ENCODE results near the gene RNF20.

The RNF20 gene

GRCh38 chr9:101590901-101591300, 57.2 kb downstream of the RNF20 start:
- H3K4me1 ChIP-seq (ENCODE audit: control insufficient read depth, insufficient read depth, low read length), result no peaks in the 10 kb centered on the region
- H3K27me3 ChIP-seq (replicated peaks; ENCODE audit: control insufficient read depth, insufficient read depth, low read length), result peaks cover 10% of the 10 kb centered on the region
- H3K9ac ChIP-seq (ENCODE audit: low read length), result no peak overlapping the region
- H3K36me3 ChIP-seq (ENCODE audit: control insufficient read depth, insufficient read depth, low read length, severe bottlenecking), result no peaks in the 10 kb centered on the region
- H3K9me3 ChIP-seq (ENCODE audit: control insufficient read depth, low read length), result no peaks in the 10 kb centered on the region
- H3K4me3 ChIP-seq (ENCODE audit: low read length), result no peak overlapping the region
- DNase-seq (ENCODE audit: low read depth), result no peak

DNA sequence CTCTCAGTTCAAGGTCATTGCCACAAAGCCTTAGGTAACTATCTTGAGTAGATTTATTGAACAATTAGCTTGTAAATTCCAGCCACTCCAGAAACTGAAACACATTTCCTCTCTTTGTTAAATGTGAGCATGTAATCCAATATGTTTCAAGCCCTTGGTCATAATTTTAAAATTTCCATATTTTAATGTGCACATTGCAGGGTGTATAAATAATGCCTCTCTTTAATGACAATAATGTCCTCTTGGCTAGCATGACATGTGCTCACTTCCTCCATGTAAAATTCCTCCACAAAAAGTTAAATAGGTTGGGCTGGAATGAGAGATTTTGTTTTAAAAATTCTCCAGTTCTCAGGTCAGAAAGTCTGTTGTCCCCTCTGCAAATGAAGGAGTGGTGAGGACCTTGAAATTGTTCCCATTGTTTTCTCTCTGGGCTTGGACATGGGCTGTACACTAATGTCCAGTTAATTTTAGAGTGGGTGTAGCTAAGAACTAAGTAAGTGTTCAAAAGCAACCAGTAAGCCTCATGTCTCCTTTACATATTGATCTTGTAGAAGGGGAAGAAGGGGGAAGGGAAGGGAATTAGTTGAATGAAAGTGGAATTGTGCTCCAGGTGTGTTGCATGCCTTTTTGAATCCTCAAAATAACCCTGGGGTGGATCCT, 58.3 kb downstream of the RNF20 start:
- peaks cover 16% of the 10 kb centered on the region for H3K27me3 ChIP-seq (replicated peaks; ENCODE audit: control insufficient read depth, insufficient read depth, low read length)
- H3K4me1 ChIP-seq (ENCODE audit: control insufficient read depth, insufficient read depth, low read length), result no peaks in the 10 kb centered on the region
- no peaks in the 10 kb centered on the region for H3K9me3 ChIP-seq (ENCODE audit: control insufficient read depth, low read length)
- DNase-seq (ENCODE audit: low read depth), result no peak
- H3K4me3 ChIP-seq (ENCODE audit: low read length), result no peak overlapping the region
- H3K9ac ChIP-seq (ENCODE audit: low read length), result no peak overlapping the region
- no peaks in the 10 kb centered on the region for H3K36me3 ChIP-seq (ENCODE audit: control insufficient read depth, insufficient read depth, low read length, severe bottlenecking)

DNA sequence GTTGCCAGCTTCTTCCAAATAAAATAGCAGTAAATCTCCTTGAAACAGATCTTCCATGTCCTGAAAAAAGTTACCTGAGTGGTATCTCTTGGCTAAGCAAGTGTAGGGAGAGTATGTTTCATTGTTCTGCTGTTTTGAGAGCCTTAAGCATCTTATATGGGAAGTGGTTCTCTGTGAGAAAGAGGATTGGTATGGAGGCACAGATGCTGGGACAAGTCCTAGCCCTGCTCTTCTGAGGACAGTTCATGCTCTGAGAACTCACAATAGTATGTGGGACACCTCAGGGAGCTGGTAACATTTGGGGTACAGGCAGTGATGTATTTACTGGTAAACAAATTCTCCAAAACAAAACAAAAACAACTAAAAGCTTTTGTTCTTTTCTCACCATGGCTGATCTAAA, 59.1 kb downstream of the RNF20 start:
- no peak overlapping the region for H3K4me3 ChIP-seq (ENCODE audit: low read length)
- H3K36me3 ChIP-seq (ENCODE audit: control insufficient read depth, insufficient read depth, low read length, severe bottlenecking), result no peaks in the 10 kb centered on the region
- H3K9me3 ChIP-seq (ENCODE audit: control insufficient read depth, low read length), result no peaks in the 10 kb centered on the region
- no peak for DNase-seq (ENCODE audit: low read depth)
- H3K9ac ChIP-seq (ENCODE audit: low read length), result no peak overlapping the region
- H3K4me1 ChIP-seq (ENCODE audit: control insufficient read depth, insufficient read depth, low read length), result no peaks in the 10 kb centered on the region
- H3K27me3 ChIP-seq (replicated peaks; ENCODE audit: control insufficient read depth, insufficient read depth, low read length), result peaks cover 18% of the 10 kb centered on the region

DNA sequence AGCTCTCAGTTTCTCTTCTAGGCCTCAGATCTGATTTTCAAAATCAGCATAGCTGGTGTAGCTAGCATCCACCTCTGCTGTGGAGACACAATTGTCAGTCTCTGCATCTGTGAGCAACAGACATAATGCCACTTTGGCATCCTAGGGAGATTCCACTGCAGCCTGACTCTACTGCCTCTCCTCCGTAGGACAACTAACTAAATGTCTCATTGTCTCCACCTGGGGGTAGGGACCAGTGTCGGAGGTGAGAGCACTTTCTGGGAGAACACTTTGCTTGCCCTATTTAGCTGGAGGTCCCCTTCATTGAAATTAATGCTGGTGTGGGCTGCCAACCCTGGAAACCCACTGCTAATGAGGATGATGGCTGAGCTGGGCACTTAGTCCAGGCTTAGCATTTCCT, 59.7 kb downstream of the RNF20 start:
- Histone ChIP-seq H3K4me1 (ENCODE audit: control insufficient read depth, insufficient read depth, low read length) (no peaks in the 10 kb centered on the region), H3K4me3 (ENCODE audit: low read length) (no peak overlapping the region), H3K27me3 (replicated peaks; ENCODE audit: control insufficient read depth, insufficient read depth, low read length) (peaks cover 18% of the 10 kb centered on the region), H3K9ac (ENCODE audit: low read length) (no peak overlapping the region), H3K9me3 (ENCODE audit: control insufficient read depth, low read length) (no peaks in the 10 kb centered on the region), H3K36me3 (ENCODE audit: control insufficient read depth, insufficient read depth, low read length, severe bottlenecking) (no peaks in the 10 kb centered on the region)
- no peak for DNase-seq (ENCODE audit: low read depth)

- H3K4me1 ChIP-seq (ENCODE audit: control insufficient read depth, insufficient read depth, low read length), result no peaks in the 10 kb centered on the region
- DNase-seq (ENCODE audit: low read depth), result no peak
- peaks cover 31% of the 10 kb centered on the region for H3K27me3 ChIP-seq (replicated peaks; ENCODE audit: control insufficient read depth, insufficient read depth, low read length)
These were observed 61.1 kb downstream of the RNF20 start, which contains the start of gene PPP3R2 for GRCh38 chr9:101594796-101595195. Gene PPP3R2 (minus strand): TSS chr9:101594969. CDS start chr9:101594921, 48 bp downstream.

DNA sequence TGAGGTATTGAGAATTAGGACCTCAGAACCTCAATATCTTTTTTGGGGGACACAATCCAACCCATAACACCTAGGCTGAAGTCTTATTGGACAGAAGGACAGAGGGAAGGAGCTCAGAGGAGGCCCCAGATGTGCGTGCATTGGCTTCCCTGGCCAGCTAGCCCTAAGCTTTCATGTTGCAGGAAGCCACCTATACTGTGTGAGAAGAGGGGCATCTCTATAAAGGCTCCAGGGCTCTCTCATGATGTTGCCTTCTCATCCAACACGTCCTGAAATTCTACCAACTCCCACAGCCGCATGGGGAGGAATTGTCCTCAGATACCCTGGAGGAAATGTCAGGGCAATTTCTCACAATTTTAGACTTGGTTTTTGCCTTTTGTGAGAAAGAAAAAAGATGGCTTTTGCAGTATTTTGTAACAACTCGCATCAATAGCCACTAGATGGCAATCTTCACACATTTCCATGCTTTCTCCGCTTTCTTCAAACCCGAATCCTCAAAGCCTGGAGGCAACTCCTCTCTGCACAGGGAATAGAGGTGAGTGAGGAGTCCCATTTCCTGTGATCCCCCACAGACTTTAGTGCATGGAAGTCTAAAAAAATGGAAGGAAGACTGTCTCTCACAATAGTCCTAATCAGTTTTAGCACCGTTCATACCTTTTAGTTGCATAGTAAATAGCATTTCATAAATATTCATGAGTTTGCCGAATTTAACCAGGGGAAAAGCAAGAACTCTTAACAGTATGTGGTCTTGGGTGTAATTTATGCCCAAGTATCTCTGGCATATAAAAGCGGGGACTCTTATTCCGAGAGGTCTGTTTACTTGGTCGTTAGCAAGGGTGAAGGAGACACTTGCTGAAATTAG, 68.5 kb downstream of the RNF20 start:
- Histone ChIP-seq H3K27me3 (replicated peaks; ENCODE audit: control insufficient read depth, insufficient read depth, low read length) (peaks cover 42% of the 10 kb centered on the region), H3K4me3 (ENCODE audit: low read length) (no peak overlapping the region), H3K9me3 (ENCODE audit: control insufficient read depth, low read length) (no peaks in the 10 kb centered on the region), H3K36me3 (ENCODE audit: control insufficient read depth, insufficient read depth, low read length, severe bottlenecking) (no peaks in the 10 kb centered on the region), H3K4me1 (ENCODE audit: control insufficient read depth, insufficient read depth, low read length) (no peaks in the 10 kb centered on the region), H3K9ac (ENCODE audit: low read length) (no peak overlapping the region)
- peak; percentile 80 for DNase-seq (ENCODE audit: low read depth)

More at GRCh38 chr9:101594796-101595195, 61.1 kb downstream of the RNF20 start, which contains the start of gene PPP3R2:
- Histone ChIP-seq H3K36me3 (ENCODE audit: control insufficient read depth, insufficient read depth, low read length, severe bottlenecking) (no peaks in the 10 kb centered on the region), H3K4me3 (ENCODE audit: low read length) (no peak within 1 kb of the TSS), H3K9ac (ENCODE audit: low read length) (no peak within 1 kb of the TSS), H3K9me3 (ENCODE audit: control insufficient read depth, low read length) (no peaks in the 10 kb centered on the region)

GRCh38 chr9:101604296-101604695, 70.6 kb downstream of the RNF20 start:
- Histone ChIP-seq H3K4me1 (ENCODE audit: control insufficient read depth, insufficient read depth, low read length) (no peaks in the 10 kb centered on the region), H3K9me3 (ENCODE audit: control insufficient read depth, low read length) (no peaks in the 10 kb centered on the region), H3K27me3 (replicated peaks; ENCODE audit: control insufficient read depth, insufficient read depth, low read length) (peaks cover 35% of the 10 kb centered on the region), H3K9ac (ENCODE audit: low read length) (no peak overlapping the region), H3K36me3 (ENCODE audit: control insufficient read depth, insufficient read depth, low read length, severe bottlenecking) (no peaks in the 10 kb centered on the region), H3K4me3 (ENCODE audit: low read length) (no peak overlapping the region)
- DNase-seq (ENCODE audit: low read depth), result no peak

DNA sequence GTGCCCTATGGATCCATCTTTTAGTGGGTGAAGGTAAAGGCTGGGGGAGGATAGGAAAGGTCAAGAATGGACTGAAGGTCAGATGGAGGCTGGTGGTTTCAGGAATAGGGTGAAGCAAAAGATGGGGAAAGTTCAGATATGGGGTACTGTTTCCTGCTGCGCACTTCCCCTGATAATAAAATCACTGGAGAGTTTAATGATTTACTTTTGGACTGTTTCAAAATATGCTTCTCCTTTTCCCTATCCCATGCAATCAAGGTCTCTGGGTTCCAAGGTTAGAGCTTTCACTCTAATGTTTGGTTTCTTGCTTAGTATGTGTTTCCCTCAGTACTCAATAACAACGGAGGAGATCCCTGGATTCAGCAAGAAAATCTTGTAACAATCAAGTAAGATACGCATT, 71.9 kb downstream of the RNF20 start:
- Histone ChIP-seq H3K9ac (ENCODE audit: low read length) (no peak overlapping the region), H3K9me3 (ENCODE audit: control insufficient read depth, low read length) (no peaks in the 10 kb centered on the region), H3K4me1 (ENCODE audit: control insufficient read depth, insufficient read depth, low read length) (no peaks in the 10 kb centered on the region), H3K27me3 (replicated peaks; ENCODE audit: control insufficient read depth, insufficient read depth, low read length) (peaks cover 24% of the 10 kb centered on the region), H3K4me3 (ENCODE audit: low read length) (no peak overlapping the region), H3K36me3 (ENCODE audit: control insufficient read depth, insufficient read depth, low read length, severe bottlenecking) (no peaks in the 10 kb centered on the region)
- DNase-seq (ENCODE audit: low read depth), result no peak
